GM18526 (cell line): ENCODE data around the gene ILRUN.

Experiments
- POLR2A ChIP-seq: IDR thresholded peaks from 3 replicates; pipeline ENCODE4 v1.6.1; 2011; ENCODE audit not compliant: insufficient read length; ENCODE audit errors: extremely low read depth

Gene ILRUN

DNA sequence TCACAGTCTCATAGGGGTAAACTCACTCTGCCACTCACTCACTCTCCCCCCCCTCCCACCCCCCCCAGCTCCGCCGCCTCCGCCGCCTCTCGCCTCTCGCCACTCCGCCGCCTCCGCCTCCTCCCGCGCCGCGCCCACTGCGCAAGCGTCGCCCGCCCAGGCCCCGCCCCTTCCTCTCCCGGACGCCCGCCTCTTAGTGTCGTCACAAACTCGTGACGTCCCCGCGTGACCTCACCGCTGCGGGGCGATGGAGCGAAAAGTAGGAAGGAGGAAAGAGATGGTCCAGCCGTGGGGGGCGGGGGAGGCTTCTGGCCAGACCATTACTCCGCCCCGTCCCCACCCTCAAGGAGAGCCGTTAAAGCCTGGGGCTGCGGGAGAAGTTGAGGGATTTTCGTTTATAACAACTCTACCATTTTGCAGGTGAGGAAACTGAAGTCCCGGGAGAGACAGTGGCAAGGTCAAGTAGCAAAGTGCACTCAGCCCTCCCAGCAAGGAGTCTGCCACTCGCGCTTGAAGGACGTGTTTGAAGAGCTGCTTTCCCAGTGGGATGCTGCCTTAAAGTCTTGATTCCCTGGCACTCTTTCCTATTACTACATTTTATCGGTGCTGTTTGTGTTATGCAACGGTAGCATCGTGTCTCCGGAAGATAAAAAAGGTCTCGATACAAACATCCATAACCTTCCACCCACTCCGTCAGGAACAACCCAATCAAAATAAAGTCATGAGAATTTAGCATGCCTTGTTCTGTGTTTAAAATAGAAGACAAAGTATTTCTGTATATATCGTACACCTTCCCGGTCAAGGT, at the start of gene ILRUN:
Gene ILRUN (minus strand): TSS at position 29 of the 805 bp plus-strand sequence. CDS start 164 bp downstream, outside the sequence.
- peak; percentile 54 for TF ChIP-seq POLR2A

- no peak for TF ChIP-seq POLR2A
Observed at GRCh38 chr6:34745277-34746103, 48.9 kb upstream of the ILRUN start.

DNA sequence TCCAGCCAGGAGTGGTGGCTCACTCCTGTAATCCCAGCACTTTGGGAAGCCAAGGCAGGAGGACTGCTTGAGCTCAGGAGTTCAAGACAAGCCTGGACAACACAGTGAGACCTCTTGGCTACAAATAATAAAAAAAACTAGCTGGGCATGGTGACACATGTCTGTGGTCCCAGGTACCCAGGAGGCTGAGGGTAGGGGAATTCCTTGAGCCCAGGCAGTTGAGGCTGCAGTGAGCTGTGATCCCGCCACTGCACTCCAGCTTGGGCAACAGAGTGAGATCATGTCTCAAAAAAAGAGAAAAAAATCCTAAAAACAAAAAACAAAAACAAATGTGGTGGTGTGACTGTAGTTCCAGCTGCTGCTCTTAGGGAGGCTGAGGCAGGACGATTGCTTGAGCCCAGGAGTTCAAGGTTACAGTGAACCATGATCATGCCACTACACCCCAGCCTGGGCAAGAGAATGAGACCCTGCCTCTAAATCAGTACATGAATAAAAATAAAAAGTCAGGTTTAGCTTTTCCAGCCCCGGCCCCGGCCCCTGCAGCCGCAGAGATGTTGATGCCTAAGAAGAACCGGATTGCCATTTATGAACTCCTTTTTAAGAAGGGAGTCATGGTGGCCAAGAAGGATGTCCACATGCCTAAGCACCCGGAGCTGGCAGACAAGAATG, 47.2 kb upstream of the ILRUN start:
- TF ChIP-seq POLR2A: no peak

- no peak for TF ChIP-seq POLR2A
Observed at GRCh38 chr6:34742094-34742493, 45.5 kb upstream of the ILRUN start.

DNA sequence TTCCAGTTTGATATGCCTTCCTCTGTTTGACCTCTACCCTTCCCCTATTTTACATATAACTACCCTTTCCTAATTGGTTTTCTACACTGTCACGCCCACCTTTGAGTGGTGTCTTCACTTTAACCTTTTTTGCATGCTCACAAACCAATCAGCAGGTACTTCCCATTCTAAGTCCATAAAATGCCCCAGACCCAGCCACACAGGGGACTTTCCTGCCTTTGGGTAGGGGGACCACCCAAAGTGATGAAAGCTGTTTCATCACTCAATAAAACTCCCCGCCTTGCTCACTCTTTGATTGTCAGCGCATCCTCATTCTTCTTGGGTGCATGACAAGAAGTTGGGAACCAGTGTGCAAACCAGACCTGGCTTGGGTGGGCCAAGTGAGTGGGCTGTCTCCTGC, 40.3 kb upstream of the ILRUN start:
- no peak for TF ChIP-seq POLR2A

- TF ChIP-seq POLR2A: no peak
Observed at GRCh38 chr6:34731393-34732060, 35.0 kb upstream of the ILRUN start.

GRCh38 chr6:34729631-34730470, 33.3 kb upstream of the ILRUN start:
- no peak for TF ChIP-seq POLR2A

DNA sequence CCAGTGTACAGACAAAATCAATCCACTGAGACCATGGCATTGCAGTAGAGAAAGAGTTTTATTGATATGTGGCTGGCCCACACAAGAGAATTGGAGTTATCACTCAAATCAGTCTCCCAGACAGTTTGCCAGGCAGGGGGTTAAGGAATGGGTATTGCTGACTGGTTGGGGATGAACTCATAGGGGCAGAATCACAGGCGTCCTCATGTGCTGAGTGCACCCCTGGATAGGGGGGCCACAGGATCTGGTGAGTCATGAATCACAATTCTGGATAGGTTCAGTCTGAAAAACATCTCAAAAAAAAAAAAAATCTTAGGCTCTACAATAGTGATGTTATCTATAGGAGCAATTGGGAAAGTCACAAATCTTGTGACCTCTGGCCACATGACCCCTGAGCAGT, 29.5 kb upstream of the ILRUN start:
- no peak for TF ChIP-seq POLR2A

GRCh38 chr6:34723203-34723602, 26.6 kb upstream of the ILRUN start:
- TF ChIP-seq POLR2A: no peak

- no peak for TF ChIP-seq POLR2A
Observed at GRCh38 chr6:34722451-34722850, 25.9 kb upstream of the ILRUN start.

DNA sequence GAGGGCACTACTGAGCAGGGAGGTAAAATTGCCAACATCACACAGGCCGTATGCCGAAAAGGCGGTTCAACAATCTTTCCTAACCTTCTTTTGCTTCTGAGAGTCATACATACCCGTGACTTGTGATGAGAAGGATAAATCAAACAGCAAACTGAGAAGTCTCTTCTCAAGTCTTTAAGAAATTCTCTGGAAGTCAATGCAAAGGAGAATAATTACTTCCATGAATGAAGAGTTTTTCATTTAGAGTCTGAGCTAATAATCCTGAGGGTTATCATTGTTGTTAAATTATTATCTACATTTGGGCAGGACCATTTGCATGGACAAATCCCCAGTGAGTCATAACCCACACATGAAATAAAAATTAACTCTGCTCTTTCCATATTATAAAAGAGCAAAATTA, 22.4 kb upstream of the ILRUN start:
- TF ChIP-seq POLR2A: no peak

GRCh38 chr6:34717466-34717865, 20.9 kb upstream of the ILRUN start:
- no peak for TF ChIP-seq POLR2A

- TF ChIP-seq POLR2A: no peak
Observed at GRCh38 chr6:34714663-34715062, 18.1 kb upstream of the ILRUN start.

- no peak for TF ChIP-seq POLR2A
Observed at GRCh38 chr6:34709386-34709785, 12.8 kb upstream of the ILRUN start.

- no peak for TF ChIP-seq POLR2A
Observed at GRCh38 chr6:34705241-34705640, 8.7 kb upstream of the ILRUN start.

DNA sequence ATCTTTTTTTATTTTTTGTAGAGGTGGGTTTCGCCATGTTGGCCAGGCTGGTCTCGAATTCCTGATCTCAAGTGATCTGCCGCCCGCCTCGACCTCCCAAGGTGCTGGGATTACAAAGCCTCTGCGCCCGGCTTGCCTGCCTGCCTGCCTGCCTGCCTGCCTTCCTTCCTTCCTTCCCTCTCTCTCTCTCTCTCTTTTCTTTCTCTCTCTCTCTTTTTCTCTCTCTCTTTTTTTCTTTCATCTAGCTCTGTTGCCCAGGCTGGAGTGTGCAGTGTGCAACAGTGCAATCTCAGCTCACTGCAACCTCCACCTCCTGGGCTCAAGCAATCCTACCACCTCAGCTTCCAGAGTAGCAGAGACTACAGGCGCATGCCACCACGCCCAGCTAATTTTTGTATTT, 4.6 kb upstream of the ILRUN start:
- no peak for TF ChIP-seq POLR2A
